Stimulated activated CD8-positive, alpha-beta memory T cell treated with anti-CD3 and anti-CD28 coated beads, Interleukin-12 subunit alpha, Interleukin-12 subunit beta, amount 100 ng/mL, for 4 hours (primary cell): ENCODE results near the gene MORN3.
A peak's percentile ranks its signal among the peaks of the same experiment; 100 is the strongest.
"Not testable (repeated sequence)": the region's sequence is repeated elsewhere in the genome, so short reads cannot be mapped to it uniquely, and the experiment has no call there.

Experiments
- DNase-seq: peaks from one replicate; pipeline ENCODE4 v3.0.0-alpha.2; 2020; ENCODE audit warnings: low read depth

MORN3 gene

GRCh38 chr12:121669521-121669900 is at the start of gene MORN3:
MORN3 (minus strand) TSS chr12:121669654; CDS start chr12:121669483, 171 bp downstream.
- DNase-seq: no peak

- no peak for DNase-seq
These were observed 49.3 kb upstream of the MORN3 start for GRCh38 chr12:121718653-121719239.

DNA sequence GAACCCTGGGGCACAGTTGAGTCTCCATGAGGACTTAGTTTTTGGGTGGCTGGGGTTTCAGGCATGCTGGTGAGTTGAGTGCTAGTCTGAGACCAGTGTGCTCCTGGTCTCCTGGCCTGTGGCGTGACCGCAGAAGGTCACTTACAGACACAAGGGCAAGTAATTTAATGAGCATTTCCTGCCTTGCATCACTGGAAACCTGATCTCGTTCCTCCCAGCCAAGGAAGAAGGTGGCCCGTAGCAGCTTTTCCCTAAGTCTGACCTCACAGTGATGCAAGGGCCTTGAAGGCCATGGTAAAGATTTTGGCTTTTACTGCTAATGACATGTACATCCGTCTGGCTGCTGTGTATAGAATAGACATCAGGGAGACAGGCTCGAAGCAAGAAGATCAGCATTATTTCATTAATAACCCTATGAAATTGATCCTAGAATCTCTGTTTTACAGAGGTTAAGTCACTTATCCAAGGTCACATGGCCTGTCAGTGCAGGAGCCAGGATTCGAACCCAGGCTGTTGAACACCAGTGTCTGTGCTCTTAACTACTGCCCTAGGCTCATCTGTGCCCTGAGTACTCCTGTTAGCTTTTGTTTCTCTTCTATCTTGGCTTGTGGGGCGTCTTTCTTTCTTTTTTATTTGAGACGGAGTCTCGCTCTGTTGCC is 47.7 kb upstream of the MORN3 start:
- no peak for DNase-seq

DNA sequence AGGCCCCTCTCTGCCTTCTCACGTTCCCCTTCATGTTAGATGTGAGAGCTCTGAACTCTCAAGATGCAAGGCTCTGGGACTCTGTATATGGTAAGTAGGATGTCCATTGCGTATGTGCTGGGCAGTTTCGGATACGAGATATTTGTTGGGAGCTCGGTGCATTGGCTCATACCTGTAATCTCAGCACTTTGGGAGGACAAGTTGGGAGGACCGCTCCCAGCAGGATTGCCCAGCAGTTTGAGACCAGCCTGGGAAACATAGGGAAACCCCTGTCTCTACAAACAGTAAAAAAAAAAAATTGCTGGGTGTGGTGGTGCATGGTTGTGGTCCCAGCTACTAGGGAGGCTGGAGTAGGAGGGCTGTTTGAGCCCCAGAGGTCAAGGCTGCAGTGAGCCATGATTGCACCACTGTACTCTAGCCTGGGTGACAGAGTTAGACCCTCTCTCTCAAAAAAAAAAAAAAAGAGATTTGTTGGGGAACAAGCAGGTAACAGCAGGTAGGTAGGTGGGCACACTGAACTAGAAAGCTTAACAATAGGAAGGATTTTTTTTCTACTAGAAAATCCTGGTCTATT is 46.5 kb upstream of the MORN3 start:
- DNase-seq: no peak

GRCh38 chr12:121715055-121715454 is 45.6 kb upstream of the MORN3 start:
- DNase-seq: not testable (repeated sequence)

- no peak for DNase-seq
These were observed 44.3 kb upstream of the MORN3 start for GRCh38 chr12:121713793-121714192.

- DNase-seq: no peak
These were observed 43.9 kb upstream of the MORN3 start for GRCh38 chr12:121713257-121713777.

- peak; percentile 75 for DNase-seq
These were observed 43.2 kb upstream of the MORN3 start, which contains the start of gene TMEM120B for GRCh38 chr12:121712461-121713256. TMEM120B (plus strand) TSS chr12:121712752; CDS start chr12:121712896, 144 bp downstream.

GRCh38 chr12:121712190-121712460 is 42.7 kb upstream of the MORN3 start:
- DNase-seq: peak; percentile 10

GRCh38 chr12:121711361-121712189 is 42.1 kb upstream of the MORN3 start:
- no peak for DNase-seq

- no peak for DNase-seq
These were observed 40.1 kb upstream of the MORN3 start for GRCh38 chr12:121709478-121709961.

- DNase-seq: not testable (repeated sequence)
These were observed 39.6 kb upstream of the MORN3 start for GRCh38 chr12:121709064-121709424.

DNA sequence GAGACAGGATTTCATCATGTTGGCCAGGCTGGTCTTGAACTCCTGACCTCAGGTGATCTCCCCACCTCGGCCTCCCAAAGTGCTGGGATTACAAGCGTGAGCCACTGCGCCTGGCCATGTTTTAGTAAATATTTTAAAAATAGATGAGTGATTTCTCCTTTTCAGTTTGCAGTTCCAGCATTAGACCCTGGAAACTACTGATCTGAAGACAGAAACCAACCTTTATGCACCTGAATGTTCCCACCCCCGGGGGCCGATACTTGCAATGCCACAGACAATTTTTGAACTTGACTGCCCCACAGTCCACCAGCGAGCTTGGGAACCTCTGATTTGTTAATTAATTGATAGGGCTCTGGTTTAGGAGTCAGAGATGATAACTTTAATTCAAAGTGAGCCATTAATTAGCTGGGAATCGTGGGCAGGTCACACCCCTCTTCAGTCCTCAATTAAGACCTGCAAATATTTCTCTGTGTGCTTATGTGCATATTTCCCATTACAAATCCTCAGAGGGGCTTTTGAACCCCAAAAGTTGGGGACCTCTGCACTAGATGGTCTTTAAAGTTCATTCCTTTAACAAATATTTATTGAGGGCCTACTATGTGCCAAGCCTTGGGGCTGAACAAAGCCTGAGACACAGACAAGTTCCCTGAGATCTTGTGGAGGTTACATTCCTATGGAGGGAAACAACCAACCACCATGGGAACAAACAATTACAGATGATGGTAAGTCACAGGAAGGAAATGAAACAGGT is 39.0 kb upstream of the MORN3 start:
- no peak for DNase-seq

- DNase-seq: no peak
These were observed 36.1 kb upstream of the MORN3 start for GRCh38 chr12:121705514-121705913.

GRCh38 chr12:121702944-121703343 is 33.5 kb upstream of the MORN3 start:
- no peak for DNase-seq

GRCh38 chr12:121701667-121702277 is 32.3 kb upstream of the MORN3 start:
- no peak for DNase-seq

DNA sequence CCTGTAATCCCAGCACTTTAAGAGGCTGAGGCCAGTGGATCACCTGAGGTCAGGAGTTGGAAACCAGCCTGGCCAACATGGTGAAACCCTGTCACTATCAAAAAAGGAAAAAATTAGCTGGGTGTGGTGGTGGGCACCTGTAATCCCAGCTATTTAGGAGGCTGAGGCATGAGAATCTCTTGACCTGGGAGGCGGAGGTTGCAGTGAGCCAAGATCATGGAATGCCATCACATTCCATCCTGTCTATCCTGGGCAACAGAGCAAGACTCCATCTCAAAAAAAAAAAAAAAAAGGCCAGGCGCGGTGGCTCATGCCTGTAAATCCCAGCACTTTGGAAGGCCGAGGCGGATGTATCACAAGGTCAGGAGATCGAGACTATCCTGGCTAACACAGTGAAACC is 28.4 kb upstream of the MORN3 start:
- DNase-seq: not testable (repeated sequence)

- no peak for DNase-seq
These were observed 27.7 kb upstream of the MORN3 start for GRCh38 chr12:121697093-121697698.

GRCh38 chr12:121693155-121693687 is 23.8 kb upstream of the MORN3 start:
- DNase-seq: no peak

- DNase-seq: not testable (repeated sequence)
These were observed 23.3 kb upstream of the MORN3 start for GRCh38 chr12:121692744-121693143.
